Lung (tissue), 12 donors: ENCODE results near the gene RAB11FIP2. TPM values are rescaled to one million over a fixed set of nuclear protein-coding genes. Genes with fewer than 3 reads are reported as not detected.

ENCODE experiments used
- ATAC-seq: fragments of 200-7000 bp; cut with Tn5 transposase; one replicate; pipeline ENCODE4 v1.9.1; 2020; ENCODE audit warnings: moderate number of reproducible peaks; ENCODE audit not compliant: insufficient read depth, low FRiP score
- DNase-seq, 3 donors: peaks; one replicate each; pipeline ENCODE4 v3.0.0-alpha.2; 2013 to 2017
- H3K27ac ChIP-seq, 2 donors: one replicate each; pipeline ENCODE4 v1.5.1; 2013; ENCODE audit warnings: mild to moderate bottlenecking in 2 of 2, moderate library complexity in 2 of 2, control low read depth in 1 of 2, inconsistent platforms in 1 of 2, low read depth in 1 of 2, low read length in 1 of 2
- H3K27me3 ChIP-seq, 3 donors: one replicate each; pipeline ENCODE4 v1.5.1; 2013; ENCODE audit warnings: low read length in 2 of 3; ENCODE audit not compliant: control insufficient read depth in 3 of 3, insufficient read depth in 3 of 3
- H3K36me3 ChIP-seq, 4 donors: one replicate each; pipeline ENCODE4 v1.5.1; 2013; ENCODE audit warnings: low read length in 4 of 4, mild to moderate bottlenecking in 1 of 4, moderate library complexity in 1 of 4; ENCODE audit not compliant: control insufficient read depth in 4 of 4, insufficient read depth in 4 of 4
- H3K4me1 ChIP-seq, 5 donors: one replicate each; pipeline ENCODE4 v1.5.1; 2013; ENCODE audit warnings: low read length in 5 of 5, mild to moderate bottlenecking in 2 of 5, moderate library complexity in 1 of 5; ENCODE audit not compliant: control insufficient read depth in 5 of 5, insufficient read depth in 5 of 5
- H3K4me3 ChIP-seq: one replicate; pipeline ENCODE4 v1.5.1; 2013; ENCODE audit warnings: mild to moderate bottlenecking, control low read depth, moderate library complexity
- H3K9ac ChIP-seq, 2 donors: one replicate each; pipeline ENCODE4 v1.5.1; 2013; ENCODE audit warnings: low read length in 2 of 2, control low read depth in 1 of 2; ENCODE audit not compliant: insufficient read depth in 1 of 2
- H3K9me3 ChIP-seq, 4 donors: one replicate each; pipeline ENCODE4 v1.5.1; 2013; ENCODE audit warnings: low read length in 3 of 4, mild to moderate bottlenecking in 1 of 4, moderate library complexity in 1 of 4; ENCODE audit not compliant: control insufficient read depth in 4 of 4, insufficient read depth in 3 of 4
- WGBS, 2 donors: extraction: QIAGEN DNeasy Blood & Tissue Kit; methylation state at CpG; one replicate each; pipeline ENCODE4 v1.1.7; 2013; 5-methylcytosine and 5-hydroxymethylcytosine counted together
- polyA plus RNA-seq, 2 donors: library from polyadenylated mRNA; stranded (reverse); fragments of 200-250 nt; gene quantifications; one replicate each; pipeline ENCODE4 v1.2.1, GENCODE V29; 2013
- total RNA-seq, 2 donors: library from RNA; depleted of rRNA in 1 of 2; stranded (reverse); fragments of >200 nt in 1 of 2; gene quantifications; one replicate each; pipeline ENCODE4 v1.2.1, GENCODE V29; 2014 to 2021
- TF ChIP-seq, protein P1 (sequence below): IDR thresholded peaks from 2 replicates; pipeline ENCODE4 v1.5.1; 2012; ENCODE audit warnings: mild to moderate bottlenecking; ENCODE audit errors: control extremely low read depth, extremely low read depth
- donor health status: control.
- donor health status: control.
- donor health status: Bipolar disorder and iron deficiency.
- donor health status: healthy.
- donor health status: DM: yes; HTN: yes; CAD: no.

RAB11FIP2 gene
- total and polyA plus RNA-seq, 4 donors = 4.2 to 52.4 (median 12.8) TPM

DNA sequence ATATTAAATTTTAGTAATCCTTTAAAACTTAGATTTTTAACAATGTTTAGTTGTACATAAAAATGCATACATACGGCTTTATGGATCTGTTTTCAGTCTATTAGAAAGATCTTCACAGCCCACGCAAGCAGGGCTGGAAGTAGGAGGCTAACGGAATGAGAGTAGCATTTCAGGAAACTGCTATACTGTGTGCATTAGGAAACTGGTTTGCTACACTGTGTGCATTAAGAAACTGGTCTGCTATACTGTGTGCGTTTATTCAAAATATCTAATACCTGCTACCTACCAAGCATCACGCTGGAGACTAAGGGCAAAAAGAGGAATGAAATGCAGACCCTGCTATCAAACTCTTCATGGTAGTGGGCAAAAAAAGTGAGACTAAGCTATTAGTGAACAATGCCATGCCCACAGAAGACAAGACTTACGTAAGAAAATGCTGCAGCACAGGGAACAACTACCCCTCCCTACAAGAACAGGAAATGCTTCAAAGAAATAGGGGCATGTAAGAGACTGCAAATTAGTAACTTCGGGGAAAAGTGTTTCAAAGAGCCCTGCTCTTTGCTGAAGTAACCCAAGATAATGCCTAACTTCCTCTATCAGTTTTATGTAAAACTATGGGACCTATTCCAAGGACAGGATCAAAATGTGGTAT is 11.3 kb downstream of the RAB11FIP2 start:
- DNase-seq = peak in 1 of 3 donors; percentile 12

DNA sequence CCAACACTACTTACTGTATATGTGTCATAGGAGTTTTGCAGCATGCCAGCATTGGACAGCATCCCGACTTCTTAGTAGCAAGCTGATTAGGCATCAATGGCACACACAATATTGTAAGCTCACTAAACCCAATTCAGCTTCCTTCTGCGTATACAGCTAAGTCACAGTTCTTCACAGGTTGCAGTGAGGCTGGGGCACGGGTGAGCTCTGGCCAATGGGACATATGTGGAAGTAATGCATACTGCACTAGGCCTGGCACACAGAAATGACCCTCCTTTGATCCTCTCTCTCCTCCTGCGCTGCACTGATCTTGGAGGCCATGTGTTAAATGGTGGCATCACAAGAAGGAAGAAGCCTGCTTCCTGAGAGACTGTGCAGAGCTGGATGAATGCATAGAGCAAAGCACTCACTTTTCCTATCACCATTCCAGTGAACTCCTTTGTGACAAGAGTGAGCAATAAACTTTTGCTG is 11.9 kb downstream of the RAB11FIP2 start:
- no peak overlapping the region for H3K27ac ChIP-seq
- no peak for ATAC-seq
- peak; percentile 57 to 82 (median 80) for DNase-seq
- whole genome bisulfite sequencing, 2 donors = 56 to 83% methylated on average over 4 of the region's 4 CpGs
- peaks cover 3 to 33% (median 10%) of the 10 kb centered on the region in 5 donors for H3K4me1 ChIP-seq
- peaks cover 0 to 7% (median 3%) of the 10 kb centered on the region in 4 donors for H3K36me3 ChIP-seq
- H3K9me3 ChIP-seq = no peaks in the 10 kb centered on the region
- TF ChIP-seq, protein P1, sequence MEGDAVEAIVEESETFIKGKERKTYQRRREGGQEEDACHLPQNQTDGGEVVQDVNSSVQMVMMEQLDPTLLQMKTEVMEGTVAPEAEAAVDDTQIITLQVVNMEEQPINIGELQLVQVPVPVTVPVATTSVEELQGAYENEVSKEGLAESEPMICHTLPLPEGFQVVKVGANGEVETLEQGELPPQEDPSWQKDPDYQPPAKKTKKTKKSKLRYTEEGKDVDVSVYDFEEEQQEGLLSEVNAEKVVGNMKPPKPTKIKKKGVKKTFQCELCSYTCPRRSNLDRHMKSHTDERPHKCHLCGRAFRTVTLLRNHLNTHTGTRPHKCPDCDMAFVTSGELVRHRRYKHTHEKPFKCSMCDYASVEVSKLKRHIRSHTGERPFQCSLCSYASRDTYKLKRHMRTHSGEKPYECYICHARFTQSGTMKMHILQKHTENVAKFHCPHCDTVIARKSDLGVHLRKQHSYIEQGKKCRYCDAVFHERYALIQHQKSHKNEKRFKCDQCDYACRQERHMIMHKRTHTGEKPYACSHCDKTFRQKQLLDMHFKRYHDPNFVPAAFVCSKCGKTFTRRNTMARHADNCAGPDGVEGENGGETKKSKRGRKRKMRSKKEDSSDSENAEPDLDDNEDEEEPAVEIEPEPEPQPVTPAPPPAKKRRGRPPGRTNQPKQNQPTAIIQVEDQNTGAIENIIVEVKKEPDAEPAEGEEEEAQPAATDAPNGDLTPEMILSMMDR = no peak
- no peak overlapping the region for H3K4me3 ChIP-seq
- H3K27me3 ChIP-seq = no peaks in the 10 kb centered on the region
- H3K9ac ChIP-seq = no peak overlapping the region

More for the DNA sequence above, 11.3 kb downstream of the RAB11FIP2 start:
- no peaks in the 10 kb centered on the region for H3K9me3 ChIP-seq
- H3K36me3 ChIP-seq = peaks cover 0 to 7% (median 3%) of the 10 kb centered on the region in 4 donors
- no peak overlapping the region for H3K9ac ChIP-seq
- no peaks in the 10 kb centered on the region for H3K27me3 ChIP-seq
- TF ChIP-seq, protein P1 = no peak
- no peak overlapping the region for H3K4me3 ChIP-seq
- 30 to 53% methylated on average over 7 of the region's 7 CpGs for WGBS, 2 donors
- peak; percentile 81 for ATAC-seq
- H3K27ac ChIP-seq = no peak overlapping the region
- peaks cover 3 to 38% (median 13%) of the 10 kb centered on the region in 5 donors for H3K4me1 ChIP-seq

DNA sequence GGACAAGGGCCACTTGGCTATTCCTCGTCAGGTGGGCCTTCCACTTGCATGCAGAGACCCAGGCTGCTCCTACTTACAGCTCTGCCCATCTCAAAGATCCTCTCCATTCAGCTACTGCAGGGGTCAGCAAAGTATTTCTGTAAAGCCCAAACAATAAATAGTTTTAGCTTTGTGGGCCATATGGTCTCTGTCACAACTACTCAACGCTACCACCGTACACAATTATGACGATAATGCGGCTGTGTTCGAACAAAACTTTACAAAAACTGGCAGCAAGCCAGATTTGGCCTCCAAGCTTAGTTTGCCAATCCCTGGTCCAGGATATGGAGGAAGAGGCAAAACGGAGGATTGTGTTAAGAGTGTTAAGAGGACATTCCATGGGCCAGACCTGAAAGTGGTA is 12.8 kb downstream of the RAB11FIP2 start:
- WGBS, 2 donors = 56 to 63% methylated on average over 7 of the region's 7 CpGs

More for the DNA sequence above, 12.8 kb downstream of the RAB11FIP2 start:
- Histone ChIP-seq H3K36me3 (peaks cover 0 to 5% (median 2%) of the 10 kb centered on the region in 4 donors), H3K4me3 (no peak overlapping the region), H3K9me3 (no peaks in the 10 kb centered on the region), H3K9ac (no peak overlapping the region), H3K27me3 (no peaks in the 10 kb centered on the region), H3K4me1 (peaks cover 3 to 33% (median 10%) of the 10 kb centered on the region in 5 donors), H3K27ac (no peak overlapping the region)
- TF ChIP-seq, protein P1 = no peak
- ATAC-seq = no peak
- peak; percentile 91 to 99 (median 98) for DNase-seq
